HEK293T (cell line): Measurements from ENCODE around the gene INTS3.

Source experiments
- CTCF ChIA-PET: fragments of 350-600 bp; formaldehyde crosslinking; extraction: SDS; loops from one replicate; lab custom pipeline; 2021; ENCODE audit warnings: antibody characterized with exemption, inconsistent platforms; lab: Yijun Ruan, JAX
- POLR2A ChIA-PET: fragments of 350-600 bp; formaldehyde crosslinking; extraction: SDS; loops from one replicate; lab custom pipeline; 2020; ENCODE audit warnings: antibody characterized with exemption, inconsistent platforms; lab: Yijun Ruan, JAX
- DNase-seq: peaks from one replicate; pipeline ENCODE4 v3.0.0; 2012; ENCODE audit warnings: mixed read lengths; ENCODE audit errors: extremely low spot score
- ARNT ChIP-seq: fragments of 450-650 bp; IDR thresholded peaks from 2 replicates; pipeline ENCODE4 v1.6.1; 2017; ENCODE audit warnings: mild to moderate bottlenecking
- BHLHE40 ChIP-seq: fragments of 450-650 bp; IDR thresholded peaks from 2 replicates; pipeline ENCODE4 v1.6.1; 2016; ENCODE audit warnings: mild to moderate bottlenecking, moderate library complexity, borderline replicate concordance
- CTBP1 ChIP-seq: fragments of 450-650 bp; IDR thresholded peaks from 2 replicates; pipeline ENCODE4 v1.6.1; 2016; ENCODE audit warnings: borderline replicate concordance
- ELF4 ChIP-seq: fragments of 450-650 bp; IDR thresholded peaks from 2 replicates; pipeline ENCODE4 v1.6.1; 2017; ENCODE audit warnings: antibody characterized with exemption
- FOXA1 ChIP-seq: fragments of 450-650 bp; IDR thresholded peaks from 2 replicates; pipeline ENCODE4 v1.6.1; 2016; ENCODE audit warnings: mild to moderate bottlenecking
- FOXK2 ChIP-seq: fragments of 450-650 bp; IDR thresholded peaks from 2 replicates; pipeline ENCODE4 v1.6.1; 2016; ENCODE audit warnings: mild to moderate bottlenecking
- FOXM1 ChIP-seq: fragments of 450-650 bp; IDR thresholded peaks from 2 replicates; pipeline ENCODE4 v1.6.1; 2017; ENCODE audit warnings: mild to moderate bottlenecking, borderline replicate concordance
- HDGF ChIP-seq: fragments of 450-650 bp; IDR thresholded peaks from 2 replicates; pipeline ENCODE4 v1.6.1; 2017; ENCODE audit warnings: antibody characterized with exemption, borderline replicate concordance
- L3MBTL2 ChIP-seq: fragments of 450-650 bp; conservative IDR thresholded peaks from 2 replicates; pipeline ENCODE4 v1.6.1; 2016; ENCODE audit warnings: mild to moderate bottlenecking
- LEF1 ChIP-seq: fragments of 450-650 bp; IDR thresholded peaks from 2 replicates; pipeline ENCODE4 v1.6.1; 2017; ENCODE audit warnings: mild to moderate bottlenecking, borderline replicate concordance
- NFRKB ChIP-seq: fragments of 450-650 bp; IDR thresholded peaks from 2 replicates; pipeline ENCODE4 v1.6.1; 2016; ENCODE audit warnings: mild to moderate bottlenecking, moderate library complexity
- PKNOX1 ChIP-seq: fragments of 450-650 bp; IDR thresholded peaks from 2 replicates; pipeline ENCODE4 v1.6.1; 2016
- SP1 ChIP-seq: fragments of 450-650 bp; IDR thresholded peaks from 2 replicates; pipeline ENCODE4 v1.6.1; 2017
- SUZ12 ChIP-seq: fragments of 450-650 bp; IDR thresholded peaks from 2 replicates; pipeline ENCODE4 v1.6.1; 2016; ENCODE audit warnings: mild to moderate bottlenecking
- TARDBP ChIP-seq: fragments of 450-650 bp; IDR thresholded peaks from 2 replicates; pipeline ENCODE4 v1.6.1; 2016
- ZNF384 ChIP-seq: fragments of 450-650 bp; IDR thresholded peaks from 2 replicates; pipeline ENCODE4 v1.6.1; 2016

The INTS3 gene

GRCh38 chr1:153774026-153774595 lies 46.3 kb downstream of the INTS3 start:
- CTCF ChIA-PET: no interaction called here
- TF ChIP-seq ELF4 (no peak), ZNF384 (no peak), FOXK2 (no peak), TARDBP (no peak), L3MBTL2 (no peak), FOXM1 (no peak), FOXA1 (no peak), LEF1 (no peak), PKNOX1 (no peak), ARNT (no peak), BHLHE40 (no peak), HDGF (no peak), NFRKB (no peak), CTBP1 (no peak), SP1 (no peak), SUZ12 (no peak)
- POLR2A ChIA-PET: interaction anchor here (0.8 kb wide), 1 partner anchor 46 kb away, joined by 3 read pairs; the partner anchor contains the start of gene INTS3
- no peak for DNase-seq

DNA sequence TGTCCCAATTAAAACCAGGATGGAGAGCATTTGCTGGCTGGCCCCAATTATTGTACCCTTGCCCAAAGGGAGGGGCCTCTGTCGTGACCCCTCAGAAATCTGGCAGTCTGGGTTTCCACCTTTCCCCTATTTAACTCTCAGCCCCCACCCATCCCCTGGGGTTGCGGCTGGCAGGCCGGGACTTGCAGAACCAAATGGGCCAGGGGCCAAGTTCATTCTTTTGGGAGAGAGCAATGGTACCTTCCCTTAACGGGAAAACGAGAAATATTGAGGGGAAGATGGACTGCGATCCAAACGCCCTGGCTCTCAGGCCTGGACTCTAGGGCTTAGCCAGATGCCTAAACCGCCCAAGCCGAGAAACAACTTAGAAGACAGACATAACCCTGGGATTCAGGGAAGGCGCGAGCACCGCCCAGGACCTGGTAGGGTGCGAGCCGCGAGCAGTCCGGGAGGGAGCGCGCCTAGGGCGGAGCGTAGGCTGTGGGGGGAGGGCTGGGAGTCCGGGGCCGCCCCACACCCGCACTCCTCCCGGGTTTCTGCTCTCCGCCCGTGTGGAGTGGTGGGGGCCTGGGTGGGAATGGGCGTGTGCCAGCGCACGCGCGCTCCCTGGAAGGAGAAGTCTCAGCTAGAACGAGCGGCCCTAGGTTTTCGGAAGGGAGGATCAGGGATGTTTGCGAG lies 47.1 kb downstream of the INTS3 start, which contains the start of gene SLC27A3:
Gene SLC27A3, plus strand, starts transcription at position 628 of the 678 bp plus-strand sequence. CDS start 91 bp downstream, outside the sequence.
- CTCF ChIA-PET: interaction anchor here (0.7 to 1.1 kb wide), 3 partner anchors 31 to 420 kb away, joined by 3 to 4 read pairs (median 3); no protein-coding TSS in a partner anchor
- DNase-seq: peak; percentile 62
- POLR2A ChIA-PET: interaction anchor here (0.8 to 1.6 kb wide), 8 partner anchors 9 to 192 kb away, joined by 3 to 10 read pairs (median 4); partner anchors contain the start of genes CHTOP, CREB3L4, INTS3 and SLC39A1
- no peak for TF ChIP-seq FOXA1
- no peak for TF ChIP-seq HDGF
- TF ChIP-seq ELF4: no peak
- no peak for TF ChIP-seq NFRKB
- TF ChIP-seq ARNT: no peak
- no peak for TF ChIP-seq ZNF384
- no peak for TF ChIP-seq SUZ12
- no peak for TF ChIP-seq FOXK2
- no peak for TF ChIP-seq L3MBTL2
- TF ChIP-seq TARDBP: no peak
- TF ChIP-seq PKNOX1: no peak
- TF ChIP-seq FOXM1: no peak
- no peak for TF ChIP-seq CTBP1
- no peak for TF ChIP-seq LEF1
- no peak for TF ChIP-seq SP1
- TF ChIP-seq BHLHE40: no peak

GRCh38 chr1:153775458-153776327 lies 47.8 kb downstream of the INTS3 start:
- peak; percentile 67 for DNase-seq
- CTCF ChIA-PET: interaction anchor here (0.7 to 1.1 kb wide), 3 partner anchors 31 to 420 kb away, joined by 3 to 4 read pairs (median 3); no protein-coding TSS in a partner anchor
- TF ChIP-seq ARNT: no peak
- TF ChIP-seq L3MBTL2: peak; percentile 49
- POLR2A ChIA-PET: interaction anchor here (0.8 to 1.6 kb wide), 9 partner anchors 8 to 192 kb away, joined by 3 to 10 read pairs (median 3); partner anchors contain the start of genes CHTOP, CREB3L4, INTS3 and SLC39A1

DNA sequence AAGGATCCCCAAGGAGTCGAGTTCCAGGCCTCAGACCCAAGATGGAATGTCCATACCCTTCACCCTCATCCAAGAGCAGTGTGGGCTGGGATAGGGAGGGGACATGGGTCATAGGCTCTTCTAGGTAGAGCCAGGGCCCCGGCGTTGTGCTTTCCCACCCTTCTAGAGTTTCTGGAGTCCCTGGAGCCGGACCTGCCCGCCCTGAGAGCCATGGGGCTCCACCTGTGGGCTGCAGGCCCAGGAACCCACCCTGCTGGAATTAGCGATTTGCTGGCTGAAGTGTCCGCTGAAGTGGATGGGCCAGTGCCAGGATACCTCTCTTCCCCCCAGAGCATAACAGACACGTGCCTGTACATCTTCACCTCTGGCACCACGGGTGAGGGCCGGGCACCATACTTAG lies 48.5 kb downstream of the INTS3 start:
- ChIA-PET POLR2A (interaction anchor here (1.1 to 1.6 kb wide), 4 partner anchors 42 to 147 kb away, joined by 3 to 9 read pairs (median 4); partner anchors contain the start of genes CHTOP and INTS3), CTCF (interaction anchor here (1.1 kb wide), 1 partner anchor 95 kb away, joined by 3 read pairs; no protein-coding TSS in a partner anchor)
- no peak for DNase-seq
- TF ChIP-seq HDGF (no peak), FOXK2 (no peak)

GRCh38 chr1:153776845-153777370 lies 49.1 kb downstream of the INTS3 start:
- ChIA-PET POLR2A (interaction anchor here (1.1 kb wide), 1 partner anchor 42 kb away, joined by 3 read pairs; no protein-coding TSS in a partner anchor), CTCF (no interaction called here)
- no peak for TF ChIP-seq LEF1
- TF ChIP-seq FOXA1: no peak
- no peak for TF ChIP-seq FOXK2
- no peak for TF ChIP-seq BHLHE40
- TF ChIP-seq L3MBTL2: no peak
- no peak for TF ChIP-seq HDGF
- no peak for TF ChIP-seq ELF4
- TF ChIP-seq CTBP1: no peak
- TF ChIP-seq ZNF384: no peak
- TF ChIP-seq SP1: no peak
- no peak for TF ChIP-seq NFRKB
- TF ChIP-seq PKNOX1: no peak
- no peak for TF ChIP-seq TARDBP
- TF ChIP-seq ARNT: no peak
- no peak for TF ChIP-seq SUZ12
- DNase-seq: no peak
